GM12878 (cell line): ENCODE data around the gene CCDC88C. TPM values are rescaled to one million over a fixed set of nuclear protein-coding genes. Genes with fewer than 3 reads are reported as not detected.

ENCODE experiments used
- ATAC-seq: fragments of 200-7000 bp; cut with Tn5 transposase; 3 replicates; pipeline ENCODE4 v1.9.1; 2020; ENCODE audit warnings: mild to moderate bottlenecking, moderate library complexity
- BruUV-seq: library from RNA; stranded (reverse); fragments of 400-500 nt; replicated peaks from 2 replicates; lab custom pipeline; 2021; lab: Mats Ljungman, UMichigan
- CTCF ChIA-PET: fragments of 300-600 bp; sonication (Branson Sonifier 250); formaldehyde crosslinking; extraction: SDS; loops from one replicate; lab custom pipeline; 2021; ENCODE audit warnings: inconsistent platforms; lab: Yijun Ruan, JAX
- POLR2A ChIA-PET: fragments of 350-600 bp; formaldehyde crosslinking; extraction: SDS; loops from one replicate; lab custom pipeline; 2021; ENCODE audit warnings: inconsistent platforms; lab: Charles Lee
- RAD21 ChIA-PET: fragments of 300-600 bp; sonication (Branson Sonifier 250); formaldehyde crosslinking; loops from one replicate; lab custom pipeline; 2023; ENCODE audit warnings: antibody characterized with exemption; ENCODE audit not compliant: unreplicated experiment; lab: Charles Lee
- SMC1A ChIA-PET: fragments of 300-600 bp; sonication (Branson Sonifier 250); formaldehyde crosslinking; loops from one replicate; lab custom pipeline; 2023; ENCODE audit not compliant: unreplicated experiment, uncharacterized antibody; lab: Charles Lee
- DNase-seq: peaks from one replicate; pipeline ENCODE4 v3.0.0-alpha.2; 2011; ENCODE audit warnings: low read depth, low spot score
- FAIRE-seq: peaks from 3 replicates; lab custom pipeline; 2011; peaks lifted over from hg19 to GRCh38; lab: Jason Lieb, UNC
- H2AFZ ChIP-seq: 2 replicates; pipeline ENCODE4 v1.6.0; 2011; ENCODE audit warnings: low read depth, low read length, control low read depth; ENCODE audit not compliant: control insufficient read depth
- H3K27ac ChIP-seq: 2 replicates; pipeline ENCODE4 v1.5.1; 2011; ENCODE audit warnings: control low read depth; ENCODE audit not compliant: control insufficient read depth, insufficient read depth
- H3K27me3 ChIP-seq, 2 experiments: replicated peaks in 1 of 2; 2 replicates each; pipeline versions ENCODE4 v1.6.0 to v1.6.1; 2011; ENCODE audit warnings: low read length in 1 of 2; ENCODE audit not compliant: control insufficient read depth in 2 of 2, insufficient read depth in 2 of 2
- H3K36me3 ChIP-seq, 2 experiments: 2 replicates each; pipeline ENCODE4 v1.5.1; 2011; ENCODE audit warnings: low read length in 1 of 2; ENCODE audit not compliant: control insufficient read depth in 2 of 2, insufficient read depth in 2 of 2
- H3K4me1 ChIP-seq: 2 replicates; pipeline ENCODE4 v1.6.1; 2011; ENCODE audit warnings: mild to moderate bottlenecking, low read length, moderate library complexity, mixed read lengths; ENCODE audit not compliant: control insufficient read depth, insufficient read depth
- H3K4me2 ChIP-seq: 2 replicates; pipeline ENCODE4 v1.6.0; 2011; ENCODE audit warnings: control low read depth; ENCODE audit not compliant: control insufficient read depth, insufficient read depth
- H3K4me3 ChIP-seq: fragments of 200-600 bp; sonication (generic); 2 replicates; pipeline ENCODE4 v1.5.1; 2016
- H3K79me2 ChIP-seq: 2 replicates; pipeline ENCODE4 v1.6.0; 2011; ENCODE audit warnings: low read length; ENCODE audit not compliant: control insufficient read depth, insufficient read depth
- H3K9ac ChIP-seq: 2 replicates; pipeline ENCODE4 v1.8.0; 2011; ENCODE audit warnings: low read length, control low read depth, mixed read lengths; ENCODE audit not compliant: control insufficient read depth, insufficient read depth
- H3K9me3 ChIP-seq: replicated peaks from 3 replicates; pipeline ENCODE4 v1.5.1; 2011; ENCODE audit warnings: mild to moderate bottlenecking, low read length; ENCODE audit not compliant: control insufficient read depth, insufficient read depth
- H4K20me1 ChIP-seq: 2 replicates; pipeline ENCODE4 v1.6.0; 2011; ENCODE audit not compliant: control insufficient read depth, insufficient read depth
- ASH2L ChIP-seq: fragments of 300-600, 200-600 bp; sonication (generic); IDR thresholded peaks from 2 replicates; pipeline ENCODE4 v1.6.1; 2017; ENCODE audit warnings: low read depth, mild to moderate bottlenecking, borderline replicate concordance
- CHD4 ChIP-seq: fragments of 200-600 bp; sonication (generic); IDR thresholded peaks from 2 replicates; pipeline ENCODE4 v1.6.1; 2016; ENCODE audit warnings: mild to moderate bottlenecking
- ESRRA ChIP-seq: IDR thresholded peaks from 2 replicates; pipeline ENCODE4 v1.6.1; 2012; ENCODE audit warnings: mild to moderate bottlenecking, low read length, improper control_type of control experiment
- EZH2 ChIP-seq: IDR thresholded peaks from 2 replicates; pipeline ENCODE4 v1.6.1; 2012; ENCODE audit warnings: low read depth, mild to moderate bottlenecking, control low read depth, inconsistent platforms, low read length, borderline replicate concordance; ENCODE audit not compliant: control insufficient read depth
- NRF1 ChIP-seq: conservative IDR thresholded peaks from 2 replicates; pipeline ENCODE4 v1.6.1; 2011; ENCODE audit warnings: mild to moderate bottlenecking, low read depth, low read length, improper control_type of control experiment
- RAD21 ChIP-seq: IDR thresholded peaks from 2 replicates; pipeline ENCODE4 v1.6.1; 2011; ENCODE audit warnings: mild to moderate bottlenecking, low read depth, low read length, moderate library complexity; ENCODE audit not compliant: insufficient read depth
- SREBF1 ChIP-seq: IDR thresholded peaks from 2 replicates; pipeline ENCODE4 v1.6.1; 2012; ENCODE audit warnings: mild to moderate bottlenecking, low read length
- SUZ12 ChIP-seq: fragments of 200-600 bp; sonication (generic); IDR thresholded peaks from one replicate; pipeline ENCODE4 v1.6.1; 2018; ENCODE audit warnings: antibody characterized with exemption, mild to moderate bottlenecking; ENCODE audit not compliant: unreplicated experiment
- TCF7 ChIP-seq: IDR thresholded peaks from 2 replicates; pipeline ENCODE4 v1.6.1; 2014; ENCODE audit warnings: antibody characterized with exemption, borderline replicate concordance
- WGBS: methylation state at CpG from one replicate; pipeline ENCODE4 v1.1.6; 2016; ENCODE audit warnings: low lambda C conversion rate; ENCODE audit not compliant: insufficient replicate concordance, insufficient coverage; ENCODE audit errors: missing lambda C conversion rate; 5-methylcytosine and 5-hydroxymethylcytosine counted together
- in situ Hi-C: fragments of 300-500 bp; cut with MboI; formaldehyde crosslinking; loops from 9 replicates; pipeline ENCODE4 v1.14.3; 2018; ENCODE audit warnings: mixed read lengths
- intact Hi-C: fragments of 100-400 bp; cut with micrococcal nuclease; formaldehyde crosslinking; loops from one replicate; pipeline ENCODE4 v1.14.2; 2022; ENCODE audit not compliant: unreplicated experiment
- polyA plus RNA-seq, 11 experiments: library from polyadenylated mRNA; depleted of rRNA in 4 of 11; unstranded in 6 of 11; stranded (reverse) in 5 of 11; fragments of >200 nt; fragmentation: Nextera tagmentation in 4 of 11; fragmentation: Illumina TruSeq in 1 of 11; extraction: Ambion mirVana in 4 of 11; extraction: Trizol in 1 of 11; gene quantifications; 1 replicate in 1 of 11; 2 replicates in 10 of 11; pipeline versions ENCODE4 v1.2.1 to v1.2.3, GENCODE V29; 2011 to 2016; ENCODE audit warnings: inconsistent platforms in 2 of 11, missing spikeins in 2 of 11, low read depth in 1 of 11
- total RNA-seq, 4 experiments: library from RNA; depleted of rRNA in 3 of 4; stranded (reverse); fragments of >200 nt in 3 of 4; fragmentation: Illumina TruSeq in 1 of 4; extraction: Trizol in 1 of 4; gene quantifications; 2 replicates each; pipeline versions ENCODE4 v1.2.1 to v1.2.3, GENCODE V29; 2013 to 2021
- TF ChIP-seq, protein P1 (sequence below): IDR thresholded peaks from 2 replicates; pipeline ENCODE4 v1.6.1; 2011; ENCODE audit warnings: low read depth, mild to moderate bottlenecking, low read length, moderate library complexity, borderline replicate concordance; ENCODE audit errors: extremely low read depth
- TF ChIP-seq, protein P2 (sequence below): fragments of 450-650 bp; conservative IDR thresholded peaks from 2 replicates; pipeline ENCODE4 v1.6.1; 2017; ENCODE audit warnings: mild to moderate bottlenecking, moderate library complexity
- TF ChIP-seq, protein P3 (sequence below): fragments of 450-650 bp; formaldehyde crosslinking; IDR thresholded peaks from 2 replicates; pipeline ENCODE4 v1.4.0; 2020; ENCODE audit warnings: mild to moderate bottlenecking, moderate library complexity

The CCDC88C gene
- total and polyA plus RNA-seq, 10 of the 15 experiments (the other 5 are each of a cell fraction or from before 2014, with no cell fraction given) = 4.0 to 79.6 (median 36.6) TPM

GRCh38 chr14:91310606-91311283 lies 106.9 kb downstream of the CCDC88C start:
- H3K36me3 ChIP-seq = peaks cover 47 to 61% of the 10 kb centered on the region in 2 experiments
- no peaks in the 10 kb centered on the region; the same call in 1 of the 2 replicates for H4K20me1 ChIP-seq
- no TSS peak for BruUV-seq
- no peaks in the 10 kb centered on the region for H3K27me3 ChIP-seq
- no peak overlapping the region for H3K4me3 ChIP-seq
- ChIA-PET SMC1A (no interaction called here), POLR2A (no interaction called here), RAD21 (no interaction called here), CTCF (no interaction called here)
- peaks cover 10% of the 10 kb centered on the region for H3K79me2 ChIP-seq
- no peaks in the 10 kb centered on the region for H3K9me3 ChIP-seq
- H3K27ac ChIP-seq = no peak overlapping the region
- 90% methylated on average over 16 of the region's 16 CpGs for WGBS
- in situ Hi-C loops (no loop called here), intact Hi-C loops (no loop called here)
- no peak overlapping the region for H2AFZ ChIP-seq
- DNase-seq = no peak
- peaks cover 7% of the 10 kb centered on the region for H3K4me1 ChIP-seq
- H3K9ac ChIP-seq = no peak overlapping the region
- FAIRE-seq = no peak
- H3K4me2 ChIP-seq = no peak overlapping the region
- ATAC-seq = no peak
- TF ChIP-seq ESRRA = no peak
- TF ChIP-seq RAD21 = no peak
- TF ChIP-seq ASH2L = no peak
- no peak for TF ChIP-seq EZH2
- TF ChIP-seq, protein P1, sequence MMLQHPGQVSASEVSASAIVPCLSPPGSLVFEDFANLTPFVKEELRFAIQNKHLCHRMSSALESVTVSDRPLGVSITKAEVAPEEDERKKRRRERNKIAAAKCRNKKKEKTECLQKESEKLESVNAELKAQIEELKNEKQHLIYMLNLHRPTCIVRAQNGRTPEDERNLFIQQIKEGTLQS = no peak
- TF ChIP-seq, protein P2, sequence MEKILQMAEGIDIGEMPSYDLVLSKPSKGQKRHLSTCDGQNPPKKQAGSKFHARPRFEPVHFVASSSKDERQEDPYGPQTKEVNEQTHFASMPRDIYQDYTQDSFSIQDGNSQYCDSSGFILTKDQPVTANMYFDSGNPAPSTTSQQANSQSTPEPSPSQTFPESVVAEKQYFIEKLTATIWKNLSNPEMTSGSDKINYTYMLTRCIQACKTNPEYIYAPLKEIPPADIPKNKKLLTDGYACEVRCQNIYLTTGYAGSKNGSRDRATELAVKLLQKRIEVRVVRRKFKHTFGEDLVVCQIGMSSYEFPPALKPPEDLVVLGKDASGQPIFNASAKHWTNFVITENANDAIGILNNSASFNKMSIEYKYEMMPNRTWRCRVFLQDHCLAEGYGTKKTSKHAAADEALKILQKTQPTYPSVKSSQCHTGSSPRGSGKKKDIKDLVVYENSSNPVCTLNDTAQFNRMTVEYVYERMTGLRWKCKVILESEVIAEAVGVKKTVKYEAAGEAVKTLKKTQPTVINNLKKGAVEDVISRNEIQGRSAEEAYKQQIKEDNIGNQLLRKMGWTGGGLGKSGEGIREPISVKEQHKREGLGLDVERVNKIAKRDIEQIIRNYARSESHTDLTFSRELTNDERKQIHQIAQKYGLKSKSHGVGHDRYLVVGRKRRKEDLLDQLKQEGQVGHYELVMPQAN = no peak
- TF ChIP-seq TCF7 = no peak
- TF ChIP-seq, protein P3, sequence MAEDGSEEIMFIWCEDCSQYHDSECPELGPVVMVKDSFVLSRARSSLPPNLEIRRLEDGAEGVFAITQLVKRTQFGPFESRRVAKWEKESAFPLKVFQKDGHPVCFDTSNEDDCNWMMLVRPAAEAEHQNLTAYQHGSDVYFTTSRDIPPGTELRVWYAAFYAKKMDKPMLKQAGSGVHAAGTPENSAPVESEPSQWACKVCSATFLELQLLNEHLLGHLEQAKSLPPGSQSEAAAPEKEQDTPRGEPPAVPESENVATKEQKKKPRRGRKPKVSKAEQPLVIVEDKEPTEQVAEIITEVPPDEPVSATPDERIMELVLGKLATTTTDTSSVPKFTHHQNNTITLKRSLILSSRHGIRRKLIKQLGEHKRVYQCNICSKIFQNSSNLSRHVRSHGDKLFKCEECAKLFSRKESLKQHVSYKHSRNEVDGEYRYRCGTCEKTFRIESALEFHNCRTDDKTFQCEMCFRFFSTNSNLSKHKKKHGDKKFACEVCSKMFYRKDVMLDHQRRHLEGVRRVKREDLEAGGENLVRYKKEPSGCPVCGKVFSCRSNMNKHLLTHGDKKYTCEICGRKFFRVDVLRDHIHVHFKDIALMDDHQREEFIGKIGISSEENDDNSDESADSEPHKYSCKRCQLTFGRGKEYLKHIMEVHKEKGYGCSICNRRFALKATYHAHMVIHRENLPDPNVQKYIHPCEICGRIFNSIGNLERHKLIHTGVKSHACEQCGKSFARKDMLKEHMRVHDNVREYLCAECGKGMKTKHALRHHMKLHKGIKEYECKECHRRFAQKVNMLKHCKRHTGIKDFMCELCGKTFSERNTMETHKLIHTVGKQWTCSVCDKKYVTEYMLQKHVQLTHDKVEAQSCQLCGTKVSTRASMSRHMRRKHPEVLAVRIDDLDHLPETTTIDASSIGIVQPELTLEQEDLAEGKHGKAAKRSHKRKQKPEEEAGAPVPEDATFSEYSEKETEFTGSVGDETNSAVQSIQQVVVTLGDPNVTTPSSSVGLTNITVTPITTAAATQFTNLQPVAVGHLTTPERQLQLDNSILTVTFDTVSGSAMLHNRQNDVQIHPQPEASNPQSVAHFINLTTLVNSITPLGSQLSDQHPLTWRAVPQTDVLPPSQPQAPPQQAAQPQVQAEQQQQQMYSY (CRISPR knock-in tag) = no peak
- TF ChIP-seq SREBF1 = no peak
- TF ChIP-seq CHD4 = no peak
- TF ChIP-seq NRF1 = no peak
- no peak for TF ChIP-seq SUZ12
